GM21447 (cell line): ENCODE measurements around the gene SNX22.
A peak's percentile ranks its signal among the peaks of the same experiment; 100 is the strongest.
"Not testable (repeated sequence)": the region's sequence is repeated elsewhere in the genome, so short reads cannot be mapped to it uniquely, and the experiment has no call there.

Experiments used
- ATAC-seq: cut with Tn5 transposase; IDR thresholded peaks from one replicate; pipeline ENCODE4 v1.9.1; 2021; ENCODE audit not compliant: unreplicated experiment

The SNX22 gene

DNA sequence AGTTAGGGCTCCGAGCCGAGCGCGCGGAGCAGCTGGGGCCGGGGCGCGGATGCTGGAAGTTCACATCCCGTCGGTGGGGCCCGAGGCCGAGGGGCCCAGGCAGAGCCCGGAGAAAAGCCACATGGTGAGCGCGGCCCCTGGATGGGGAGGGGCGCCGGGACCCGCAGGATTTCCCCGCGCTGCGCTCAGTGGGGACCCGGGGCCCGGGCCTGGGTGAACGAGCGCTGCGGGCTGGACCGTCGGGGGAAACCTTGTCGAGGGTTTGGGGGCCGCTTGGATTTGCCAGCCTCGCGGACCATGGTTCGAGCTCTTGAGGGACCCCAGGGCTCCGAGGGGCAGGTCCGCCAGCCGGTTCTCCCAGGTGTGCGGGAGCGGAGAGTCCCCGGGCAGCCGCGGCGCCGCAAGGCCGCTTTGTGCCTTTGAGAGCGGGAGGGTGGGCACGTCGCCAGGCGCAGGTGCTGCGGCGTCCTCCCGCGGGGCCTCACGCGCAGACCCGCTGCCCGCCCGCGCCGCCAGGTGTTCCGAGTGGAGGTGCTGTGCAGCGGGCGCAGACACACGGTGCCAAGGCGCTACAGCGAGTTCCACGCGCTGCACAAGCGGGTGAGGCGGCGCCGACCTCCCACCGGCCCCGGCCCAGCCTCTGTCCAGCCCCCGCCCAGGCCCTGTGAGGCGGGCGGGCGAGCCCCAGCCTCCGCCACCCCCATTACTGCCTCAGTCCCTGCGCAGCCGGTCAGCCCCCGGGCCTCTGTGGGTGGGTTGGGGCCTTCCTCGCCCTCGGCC lies at the start of gene SNX22:
SNX22 (plus strand) TSS at position 5 of the 780 bp plus-strand sequence; CDS start at position 50, 45 bp downstream.
- no peak for ATAC-seq

DNA sequence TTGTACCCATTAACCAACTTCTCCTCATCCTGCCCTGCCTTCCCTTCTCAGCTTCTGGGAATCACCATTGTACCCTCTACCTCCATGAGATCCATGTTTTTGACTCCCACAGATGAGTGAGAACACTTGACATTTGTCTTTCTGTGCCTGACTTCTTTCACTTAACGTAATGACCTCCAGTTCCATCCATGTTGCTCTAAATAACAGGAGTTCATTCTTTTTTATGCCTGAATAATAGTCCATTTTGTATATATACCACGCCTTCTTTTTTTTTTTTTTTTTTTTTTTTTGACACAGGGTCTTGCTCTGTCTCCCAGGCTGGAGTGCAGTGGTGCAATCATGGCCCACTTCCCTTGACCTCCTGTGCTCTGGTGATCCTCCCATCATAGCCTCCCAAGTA lies 49.0 kb upstream of the SNX22 start:
- ATAC-seq = no peak

DNA sequence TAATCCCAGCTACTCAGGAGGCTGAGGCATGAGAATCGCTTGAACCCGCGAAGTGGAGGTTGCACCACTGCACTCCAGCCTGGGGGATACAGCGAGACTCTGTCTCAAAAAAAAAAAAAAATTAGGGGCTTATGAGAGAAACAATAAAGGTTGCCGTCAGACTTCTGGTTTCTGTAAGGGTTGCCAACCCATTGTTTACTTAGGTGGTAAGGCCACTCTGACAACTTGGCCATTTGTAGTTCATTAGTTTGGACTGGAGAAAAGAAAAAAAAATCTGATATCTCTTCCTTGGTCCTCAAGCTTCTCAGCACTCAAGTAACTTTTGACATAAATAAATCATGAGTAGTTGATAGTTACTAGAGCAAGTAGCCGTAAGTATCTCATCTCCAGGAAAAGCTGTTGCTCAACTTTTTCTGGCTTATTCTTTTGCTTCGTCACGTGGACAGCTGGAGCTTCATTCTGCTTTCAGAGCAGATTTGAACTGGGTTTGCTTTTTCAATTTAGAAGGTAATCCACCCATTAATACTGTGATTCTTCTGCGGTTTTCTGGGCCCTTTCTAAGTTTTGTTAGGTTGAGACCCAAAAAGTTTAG lies 46.3 kb upstream of the SNX22 start:
- no peak for ATAC-seq

DNA sequence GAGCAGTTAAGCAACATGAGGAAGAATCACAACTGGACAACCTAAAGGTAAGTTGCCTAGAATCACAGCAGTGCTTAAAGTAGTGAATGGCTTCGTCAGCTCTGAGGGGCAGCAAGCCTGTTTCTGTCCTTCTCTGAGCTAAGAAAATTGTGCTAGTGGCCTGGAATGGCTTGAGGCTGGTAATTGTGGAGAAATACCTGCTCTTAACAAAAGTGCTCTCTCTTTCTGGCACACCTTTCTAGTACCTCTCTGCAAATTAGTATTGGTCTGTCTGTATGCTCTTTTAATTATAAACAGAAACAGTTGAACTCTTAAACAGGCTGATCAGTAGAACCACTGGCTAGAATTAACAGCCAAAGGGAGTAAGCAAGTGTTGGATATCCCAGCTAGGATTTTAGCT lies 44.2 kb upstream of the SNX22 start:
- ATAC-seq = no peak

DNA sequence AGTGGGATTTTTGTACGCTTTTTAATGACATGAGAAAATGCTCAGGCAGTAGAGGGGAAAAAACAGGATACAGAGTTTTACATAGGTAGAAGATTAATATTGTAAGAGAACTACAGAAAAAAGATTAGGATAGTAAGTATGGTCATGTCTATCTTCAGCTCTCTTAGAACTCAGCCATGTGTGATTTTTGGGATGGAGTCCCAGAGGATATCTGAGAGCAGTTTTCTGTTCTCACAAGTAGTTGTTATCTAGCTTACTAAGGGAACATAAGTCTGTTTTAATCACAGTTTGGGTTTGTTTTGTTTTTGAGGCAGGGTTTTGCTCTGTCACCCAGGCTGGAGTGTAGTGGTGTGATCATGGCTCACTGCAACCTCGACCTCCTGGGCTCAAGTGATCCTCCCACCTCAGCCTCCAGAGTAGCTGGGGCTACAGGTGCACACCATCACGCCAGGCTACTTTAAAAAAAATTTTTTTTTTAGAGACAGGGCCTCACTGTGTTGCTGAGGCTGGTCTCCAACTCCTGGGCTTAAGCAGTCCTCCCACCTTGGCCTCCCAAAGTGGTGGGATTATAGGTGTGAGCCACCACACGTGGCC lies 41.3 kb upstream of the SNX22 start:
- ATAC-seq = not testable (repeated sequence)

DNA sequence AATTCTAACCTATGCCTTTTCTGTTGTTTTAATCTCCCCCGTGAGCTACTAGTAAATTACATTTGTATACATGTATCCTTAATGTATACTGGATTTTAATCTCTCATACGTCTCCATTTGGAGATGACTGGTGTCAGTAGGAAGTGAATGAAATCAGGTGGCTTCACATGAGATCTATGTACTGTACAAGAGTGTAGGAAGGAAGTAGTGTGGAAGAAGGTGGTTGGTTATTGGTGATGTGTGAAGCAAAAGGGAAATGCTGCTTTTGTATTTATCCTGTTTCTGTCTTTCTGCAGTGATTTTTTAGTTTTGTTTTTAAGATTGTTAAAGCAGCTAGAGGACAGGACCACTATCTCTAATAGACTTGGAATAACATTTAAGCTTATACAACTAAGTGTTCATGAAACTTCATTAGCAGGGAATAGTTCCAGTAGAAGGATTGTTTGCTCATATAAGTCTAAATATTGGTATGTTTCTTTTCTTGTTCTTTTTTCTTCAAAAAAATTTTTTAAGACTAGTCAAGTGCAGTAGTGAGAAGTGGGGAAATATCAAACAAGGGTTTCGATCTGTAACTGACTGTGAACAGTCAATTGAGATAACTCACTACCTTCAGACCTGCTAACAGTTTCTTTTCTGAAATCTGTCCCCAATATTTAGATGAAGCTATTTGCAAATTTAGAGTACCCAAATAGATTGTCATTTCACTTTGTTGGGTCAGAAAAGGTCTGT lies 40.4 kb upstream of the SNX22 start:
- peak; percentile 72 for ATAC-seq

DNA sequence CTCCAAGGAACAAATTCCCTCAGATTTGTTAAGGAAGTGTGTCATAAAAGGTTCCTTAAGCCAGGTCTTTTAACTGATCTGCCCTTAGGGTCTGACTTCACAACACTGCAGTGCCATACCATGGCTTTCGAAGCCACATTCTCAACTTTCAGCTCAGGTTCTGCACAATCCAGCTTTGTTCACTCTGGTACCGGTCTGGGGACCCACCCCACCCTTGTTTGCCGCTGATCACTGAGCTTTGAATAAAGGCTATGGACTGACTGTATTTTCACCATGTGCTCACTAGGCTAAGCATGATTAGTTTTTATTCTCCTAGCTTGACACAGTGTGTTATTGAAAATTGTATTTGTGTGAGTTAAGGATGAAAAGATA lies 39.9 kb upstream of the SNX22 start:
- ATAC-seq = no peak

DNA sequence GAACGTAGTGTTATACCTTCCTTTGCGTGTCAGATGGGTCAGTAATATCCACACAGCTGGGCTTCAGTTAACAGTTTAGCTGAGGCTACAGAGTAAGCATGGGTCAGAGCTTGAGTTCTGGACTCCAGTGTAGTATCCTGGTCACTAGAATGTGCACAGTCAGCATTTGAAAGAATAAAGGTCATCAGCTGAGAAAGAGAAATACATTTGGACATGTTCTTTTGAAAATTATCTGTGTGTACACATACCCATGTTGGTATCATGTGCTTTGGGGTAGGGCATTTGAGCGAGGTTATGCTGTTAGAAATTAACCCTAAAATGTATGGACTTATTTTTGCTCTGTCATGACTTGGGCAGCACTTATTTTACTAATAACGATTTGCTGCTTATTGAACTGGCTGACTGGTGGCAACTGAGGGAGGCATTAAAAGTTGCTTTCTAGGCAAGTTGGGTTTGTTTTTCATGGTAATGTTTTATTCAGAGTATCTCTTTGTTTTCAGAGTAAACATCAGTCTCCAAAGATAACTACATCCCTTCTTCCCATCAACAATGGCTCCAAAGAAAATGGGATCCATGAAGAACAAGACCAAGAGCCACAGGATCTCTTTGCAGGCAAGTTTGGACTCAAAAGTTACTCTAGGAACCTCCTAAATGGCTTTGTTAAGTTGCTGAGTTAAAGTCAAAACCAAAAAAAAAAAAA lies 39.3 kb upstream of the SNX22 start:
- no peak for ATAC-seq

DNA sequence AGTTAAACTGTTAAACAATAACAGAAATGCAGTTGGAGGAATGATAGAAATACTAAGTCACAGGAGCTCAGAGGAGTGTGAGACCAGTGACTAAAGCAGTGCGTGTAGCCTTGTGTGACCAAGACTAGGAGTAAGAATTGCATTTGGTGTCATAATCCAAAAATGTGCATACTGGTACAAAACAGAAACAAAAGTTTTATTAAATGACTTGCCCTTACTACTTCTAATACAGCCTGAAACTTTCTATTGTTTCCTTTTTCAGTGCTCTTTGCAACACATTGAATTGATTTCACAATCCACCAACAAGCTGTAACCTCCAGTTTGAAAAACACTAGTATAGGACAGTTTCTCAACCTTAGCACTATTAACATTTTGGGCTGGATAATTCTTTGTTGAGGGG lies 38.6 kb upstream of the SNX22 start:
- no peak for ATAC-seq

DNA sequence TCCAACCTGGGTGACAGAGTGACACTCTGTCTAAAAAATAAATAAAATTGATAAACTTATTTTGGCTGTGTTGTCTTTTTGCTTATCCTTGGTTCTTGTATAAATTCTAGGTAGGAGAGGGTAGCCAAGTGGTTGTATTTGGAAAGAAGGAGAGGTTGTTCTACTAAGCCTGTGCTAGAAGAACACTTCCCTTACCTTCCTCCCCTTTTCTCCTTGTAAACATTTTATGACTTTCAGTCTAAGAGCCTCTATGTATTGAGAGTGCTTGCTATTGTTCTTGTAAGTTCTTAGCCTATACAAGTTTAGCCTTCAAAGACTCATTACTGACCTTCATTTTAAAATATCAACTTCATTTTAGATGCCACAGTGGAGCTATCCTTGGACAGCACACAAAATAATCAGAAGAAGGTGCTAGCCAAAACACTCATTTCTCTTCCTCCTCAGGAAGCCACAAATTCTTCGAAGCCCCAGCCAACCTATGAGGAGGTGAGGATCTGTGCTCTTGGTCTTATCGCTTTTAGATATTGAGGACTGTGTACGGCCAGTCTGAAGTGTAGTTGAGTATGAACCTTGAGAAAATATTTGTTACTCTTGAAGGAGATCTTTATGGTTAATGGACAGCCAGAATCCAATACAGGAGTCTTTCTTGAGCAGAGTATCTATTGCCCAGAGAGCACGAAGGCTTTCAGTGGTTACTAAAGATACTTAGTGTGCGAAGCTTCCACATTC lies 33.6 kb upstream of the SNX22 start:
- no peak for ATAC-seq

DNA sequence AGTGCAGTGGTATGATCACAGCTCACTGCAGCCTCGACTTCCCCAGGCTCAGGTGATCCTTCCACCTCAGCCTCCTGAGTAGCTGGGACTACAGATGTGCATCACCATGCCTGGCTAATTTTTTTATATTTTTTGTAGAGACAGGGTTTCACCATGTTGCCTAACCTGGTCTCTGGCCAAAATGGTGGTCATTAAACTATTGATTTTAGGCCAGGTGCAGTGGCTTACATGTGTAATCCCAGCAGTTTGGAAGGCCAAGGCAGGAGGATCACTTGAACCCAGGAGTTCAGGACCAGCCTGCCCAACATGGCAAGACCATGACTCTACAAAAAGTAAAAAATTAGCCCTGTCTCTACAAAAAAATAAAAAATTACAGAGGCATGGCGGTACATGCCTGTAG lies 31.2 kb upstream of the SNX22 start:
- not testable (repeated sequence) for ATAC-seq

DNA sequence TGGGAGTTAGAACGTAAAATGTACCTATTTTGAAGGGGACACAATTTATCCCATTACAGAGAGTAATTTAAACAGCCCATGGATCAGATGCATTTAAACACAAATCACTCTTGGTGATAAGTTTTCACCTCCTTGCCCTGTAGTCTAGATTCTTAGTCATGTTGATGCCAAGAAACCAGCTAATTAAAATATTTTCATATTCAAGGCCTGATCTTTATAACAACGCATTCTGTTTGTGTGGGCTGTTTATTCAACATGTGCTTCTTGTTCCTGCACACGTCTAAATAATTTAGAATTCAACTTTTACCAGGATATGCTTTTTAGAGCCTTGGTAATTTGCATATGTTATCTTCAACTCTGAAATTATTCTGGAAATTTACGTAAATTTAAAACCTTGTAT lies 29.9 kb upstream of the SNX22 start:
- ATAC-seq = no peak

DNA sequence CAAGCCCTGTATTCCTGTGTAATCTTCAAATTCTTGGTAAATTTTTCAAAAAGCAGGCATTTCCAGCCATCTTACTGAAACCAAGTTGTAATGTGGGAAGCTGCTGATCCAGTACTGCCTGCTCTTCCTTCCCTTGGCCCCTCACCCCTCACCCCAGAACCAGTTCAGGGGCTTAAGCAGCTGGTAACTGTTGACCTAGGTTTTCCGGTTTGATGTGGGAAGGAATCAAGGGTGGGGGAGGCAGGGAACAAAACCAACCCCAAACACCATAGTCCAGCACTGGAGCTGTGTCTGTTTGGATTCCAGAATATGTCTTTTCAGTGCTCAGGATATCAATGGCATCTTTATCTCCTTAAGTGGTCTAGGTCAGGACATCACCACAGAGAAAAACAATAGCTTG lies 29.1 kb upstream of the SNX22 start:
- no peak for ATAC-seq

DNA sequence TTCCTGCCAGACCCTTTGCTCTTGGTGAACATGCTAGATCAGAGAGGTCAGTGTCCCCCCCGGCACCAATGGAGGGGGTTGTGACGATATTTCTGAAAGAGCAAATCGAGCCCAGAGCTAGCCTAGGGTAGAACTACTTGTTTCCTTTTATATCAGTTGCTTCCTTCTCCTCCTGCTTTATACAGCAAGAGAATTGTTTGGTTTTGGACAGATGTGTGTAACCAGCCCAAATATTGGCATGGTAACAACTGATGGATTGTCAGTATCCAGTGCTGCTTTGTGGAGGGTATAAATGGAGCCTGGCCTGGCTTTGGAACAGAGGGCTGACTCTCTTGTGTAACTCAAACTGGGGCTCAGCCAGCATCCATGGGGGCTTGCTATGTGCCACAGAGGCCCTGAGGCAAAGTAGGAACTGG lies 28.6 kb upstream of the SNX22 start:
- ATAC-seq = no peak

DNA sequence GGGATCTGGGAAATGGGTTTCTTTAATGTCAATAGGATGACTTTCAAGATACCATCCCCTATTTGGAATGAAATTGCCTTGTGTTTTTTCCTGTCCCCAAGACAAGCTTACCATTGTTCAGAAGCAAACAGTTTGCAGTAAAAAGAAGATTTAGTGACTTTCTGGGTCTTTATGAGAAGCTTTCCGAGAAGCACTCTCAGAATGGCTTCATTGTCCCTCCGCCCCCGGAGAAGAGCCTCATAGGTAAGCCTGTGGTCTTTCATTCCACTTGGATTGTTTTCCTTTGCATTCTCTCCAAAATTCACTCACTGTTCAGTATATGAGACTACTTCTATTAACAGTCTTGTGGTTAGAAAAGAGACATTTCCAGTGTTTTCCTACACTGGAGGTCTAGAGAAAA lies 25.6 kb upstream of the SNX22 start:
- no peak for ATAC-seq

DNA sequence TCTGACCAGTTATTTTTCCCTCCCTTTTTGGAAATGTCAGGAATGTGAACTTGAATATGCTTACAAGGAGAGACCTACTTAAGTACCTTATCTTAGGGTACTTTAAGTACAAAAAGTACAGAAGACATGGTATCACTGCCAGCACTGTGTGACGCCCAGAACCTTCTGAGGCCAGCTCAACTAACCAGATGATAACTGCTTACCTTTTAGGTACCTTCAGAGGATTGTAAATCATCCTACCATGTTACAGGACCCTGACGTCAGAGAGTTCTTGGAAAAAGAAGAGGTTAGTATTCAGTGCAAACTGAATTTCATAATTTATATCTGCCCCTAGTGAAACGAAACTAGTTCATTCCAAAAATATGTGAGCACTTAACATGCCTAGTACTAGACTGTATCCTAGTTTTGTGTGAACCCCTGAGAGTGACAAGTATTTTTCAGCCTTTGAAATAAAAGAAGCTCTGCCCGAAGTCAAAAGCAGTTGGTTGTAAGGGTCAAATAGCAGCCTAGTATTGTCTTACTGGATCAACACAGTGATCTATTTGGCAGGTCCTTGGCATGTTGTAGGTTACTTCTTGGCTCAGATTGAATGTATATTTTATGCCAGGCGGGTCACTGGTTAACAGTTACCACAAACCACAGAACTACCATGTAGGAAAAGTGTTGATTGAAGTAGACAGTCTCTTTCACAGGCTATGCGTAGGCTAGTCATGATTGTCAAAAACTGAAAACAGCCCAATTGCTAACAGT lies 23.8 kb upstream of the SNX22 start:
- no peak for ATAC-seq

DNA sequence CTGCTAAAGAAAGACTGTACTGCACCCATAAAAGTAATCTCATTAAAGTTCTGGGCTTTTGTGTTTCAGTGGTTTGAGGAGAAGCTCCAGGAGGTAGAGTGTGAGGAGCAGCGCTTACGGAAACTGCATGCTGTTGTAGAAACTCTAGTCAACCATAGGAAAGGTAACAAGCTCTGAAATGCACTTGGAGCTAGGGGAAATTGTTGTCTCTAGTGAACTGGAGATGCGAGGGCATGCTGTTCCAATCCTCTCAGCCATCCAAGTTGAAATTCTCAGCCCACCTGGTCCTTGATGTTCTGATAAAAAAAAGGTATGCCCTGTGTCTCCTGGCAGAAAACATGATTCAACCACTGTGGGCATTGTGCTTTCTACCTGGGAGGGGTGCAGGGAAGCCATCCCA lies 21.4 kb upstream of the SNX22 start:
- no peak for ATAC-seq

DNA sequence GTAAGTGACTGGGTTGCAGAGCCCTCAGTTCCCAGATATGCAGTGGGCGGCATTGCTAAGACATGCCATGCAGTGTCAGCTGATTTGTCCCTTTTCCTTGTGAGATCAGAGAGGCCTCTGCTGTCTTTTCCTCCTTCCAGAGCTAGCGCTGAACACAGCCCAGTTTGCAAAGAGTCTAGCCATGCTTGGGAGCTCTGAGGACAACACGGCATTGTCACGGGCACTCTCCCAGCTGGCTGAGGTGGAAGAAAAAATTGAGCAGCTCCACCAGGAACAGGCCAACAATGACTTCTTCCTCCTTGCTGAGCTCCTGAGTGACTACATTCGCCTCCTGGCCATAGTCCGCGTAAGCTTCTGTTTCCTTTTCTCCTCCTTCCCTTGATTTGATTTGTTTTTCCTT lies 20.0 kb upstream of the SNX22 start:
- ATAC-seq = no peak

DNA sequence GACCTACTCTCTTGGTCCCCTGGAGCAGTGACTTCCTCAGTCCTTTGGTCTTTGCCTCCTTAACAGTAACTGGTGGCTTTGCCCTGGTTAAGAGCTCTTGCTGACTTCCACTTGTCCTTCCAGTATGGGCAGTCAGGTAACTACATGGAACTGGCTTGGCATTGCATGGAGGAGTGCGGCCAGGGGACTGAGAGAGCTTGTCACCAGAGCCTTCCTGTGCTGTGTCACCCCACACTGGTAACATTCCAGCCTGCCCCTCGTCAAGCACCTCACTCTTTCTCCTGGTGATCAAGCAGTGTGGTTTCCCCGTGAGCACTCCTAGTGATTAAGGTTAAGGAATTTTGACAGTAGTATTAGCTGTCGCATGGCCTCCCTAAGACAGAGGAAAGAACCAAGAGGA lies 19.3 kb upstream of the SNX22 start:
- ATAC-seq = no peak
